ENCODE data around the gene FLYWCH1.

Gene FLYWCH1

GRCh38 chr16:2987286-2987685 lies 75.6 kb downstream of the FLYWCH1 start:
- no peak overlapping the region for H3K9ac ChIP-seq (ENCODE audit: insufficient read length)
- no peaks in the 10 kb centered on the region for H3K36me3 ChIP-seq (ENCODE audit: insufficient read depth, low read length)
- DNase-seq (ENCODE audit: low read depth, low spot score): no peak
- no peak overlapping the region for H3K4me3 ChIP-seq
- no peaks in the 10 kb centered on the region for H3K9me3 ChIP-seq (ENCODE audit: low read depth, low read length)
- TF ChIP-seq POLR2AphosphoS5 (IDR thresholded peaks at IDR 0.05; ENCODE audit: borderline replicate concordance, low read depth, low read length) (no peak), FOXP2 (optimal IDR thresholded peaks at IDR 0.05; ENCODE audit: control extremely low read depth, extremely low read length, insufficient read depth) (no peak), EZH2 (IDR thresholded peaks at IDR 0.05) (no peak)
- H3K27ac ChIP-seq: no peak overlapping the region

GRCh38 chr16:2987833-2988232 lies 76.1 kb downstream of the FLYWCH1 start:
- Histone ChIP-seq H3K9me3 (ENCODE audit: low read depth, low read length) (no peaks in the 10 kb centered on the region), H3K36me3 (ENCODE audit: insufficient read depth, low read length) (no peaks in the 10 kb centered on the region), H3K27ac (no peak overlapping the region), H3K9ac (ENCODE audit: insufficient read length) (no peak overlapping the region), H3K4me3 (no peak overlapping the region)
- TF ChIP-seq POLR2AphosphoS5 (IDR thresholded peaks at IDR 0.05; ENCODE audit: borderline replicate concordance, low read depth, low read length) (no peak), EZH2 (IDR thresholded peaks at IDR 0.05) (no peak), FOXP2 (optimal IDR thresholded peaks at IDR 0.05; ENCODE audit: control extremely low read depth, extremely low read length, insufficient read depth) (no peak)
- no peak for DNase-seq (ENCODE audit: low read depth, low spot score)

- TF ChIP-seq POLR2AphosphoS5 (IDR thresholded peaks at IDR 0.05; ENCODE audit: borderline replicate concordance, low read depth, low read length) (no peak), FOXP2 (optimal IDR thresholded peaks at IDR 0.05; ENCODE audit: control extremely low read depth, extremely low read length, insufficient read depth) (no peak), EZH2 (IDR thresholded peaks at IDR 0.05) (no peak)
- H3K4me3 ChIP-seq: no peak overlapping the region
- no peak overlapping the region for H3K27ac ChIP-seq
- no peak overlapping the region for H3K9ac ChIP-seq (ENCODE audit: insufficient read length)
- no peak for DNase-seq (ENCODE audit: low read depth, low spot score)
- no peaks in the 10 kb centered on the region for H3K36me3 ChIP-seq (ENCODE audit: insufficient read depth, low read length)
- no peaks in the 10 kb centered on the region for H3K9me3 ChIP-seq (ENCODE audit: low read depth, low read length)
These were observed 76.9 kb downstream of the FLYWCH1 start for GRCh38 chr16:2988590-2989099.

- H3K27ac ChIP-seq: no peak overlapping the region
- H3K9ac ChIP-seq (ENCODE audit: insufficient read length): no peak overlapping the region
- H3K36me3 ChIP-seq (ENCODE audit: insufficient read depth, low read length): no peaks in the 10 kb centered on the region
- H3K9me3 ChIP-seq (ENCODE audit: low read depth, low read length): no peaks in the 10 kb centered on the region
- no peak for TF ChIP-seq FOXP2 (optimal IDR thresholded peaks at IDR 0.05; ENCODE audit: control extremely low read depth, extremely low read length, insufficient read depth)
- no peak for TF ChIP-seq EZH2 (IDR thresholded peaks at IDR 0.05)
- TF ChIP-seq POLR2AphosphoS5 (IDR thresholded peaks at IDR 0.05; ENCODE audit: borderline replicate concordance, low read depth, low read length): no peak
- no peak for DNase-seq (ENCODE audit: low read depth, low spot score)
- H3K4me3 ChIP-seq: no peak overlapping the region
These were observed 79.2 kb downstream of the FLYWCH1 start for GRCh38 chr16:2990891-2991290.

- H3K36me3 ChIP-seq (ENCODE audit: insufficient read depth, low read length): no peaks in the 10 kb centered on the region
- H3K9ac ChIP-seq (ENCODE audit: insufficient read length): no peak overlapping the region
- no peak overlapping the region for H3K27ac ChIP-seq
- H3K4me3 ChIP-seq: no peak overlapping the region
- no peaks in the 10 kb centered on the region for H3K9me3 ChIP-seq (ENCODE audit: low read depth, low read length)
- DNase-seq (ENCODE audit: low read depth, low spot score): no peak
- TF ChIP-seq FOXP2 (optimal IDR thresholded peaks at IDR 0.05; ENCODE audit: control extremely low read depth, extremely low read length, insufficient read depth) (no peak), EZH2 (IDR thresholded peaks at IDR 0.05) (no peak), POLR2AphosphoS5 (IDR thresholded peaks at IDR 0.05; ENCODE audit: borderline replicate concordance, low read depth, low read length) (no peak)
These were observed 80.0 kb downstream of the FLYWCH1 start for GRCh38 chr16:2991566-2992261.

GRCh38 chr16:2992383-2993081 lies 80.8 kb downstream of the FLYWCH1 start:
- Histone ChIP-seq H3K9me3 (ENCODE audit: low read depth, low read length) (no peaks in the 10 kb centered on the region), H3K27ac (no peak overlapping the region), H3K36me3 (ENCODE audit: insufficient read depth, low read length) (no peaks in the 10 kb centered on the region), H3K9ac (ENCODE audit: insufficient read length) (no peak overlapping the region), H3K4me3 (no peak overlapping the region)
- no peak for DNase-seq (ENCODE audit: low read depth, low spot score)
- TF ChIP-seq FOXP2 (optimal IDR thresholded peaks at IDR 0.05; ENCODE audit: control extremely low read depth, extremely low read length, insufficient read depth) (no peak), POLR2AphosphoS5 (IDR thresholded peaks at IDR 0.05; ENCODE audit: borderline replicate concordance, low read depth, low read length) (no peak), EZH2 (IDR thresholded peaks at IDR 0.05) (no peak)

GRCh38 chr16:2996298-2996697 lies 84.6 kb downstream of the FLYWCH1 start:
- Histone ChIP-seq H3K36me3 (ENCODE audit: insufficient read depth, low read length) (no peaks in the 10 kb centered on the region), H3K27ac (no peak overlapping the region), H3K9me3 (ENCODE audit: low read depth, low read length) (no peaks in the 10 kb centered on the region), H3K9ac (ENCODE audit: insufficient read length) (no peak overlapping the region), H3K4me3 (no peak overlapping the region)
- no peak for TF ChIP-seq EZH2 (IDR thresholded peaks at IDR 0.05)
- TF ChIP-seq POLR2AphosphoS5 (IDR thresholded peaks at IDR 0.05; ENCODE audit: borderline replicate concordance, low read depth, low read length): no peak
- TF ChIP-seq FOXP2 (optimal IDR thresholded peaks at IDR 0.05; ENCODE audit: control extremely low read depth, extremely low read length, insufficient read depth): no peak
- no peak for DNase-seq (ENCODE audit: low read depth, low spot score)

- Histone ChIP-seq H3K9me3 (ENCODE audit: low read depth, low read length) (no peaks in the 10 kb centered on the region), H3K36me3 (ENCODE audit: insufficient read depth, low read length) (no peaks in the 10 kb centered on the region), H3K27ac (no peak overlapping the region), H3K9ac (ENCODE audit: insufficient read length) (no peak overlapping the region), H3K4me3 (no peak overlapping the region)
- no peak for TF ChIP-seq POLR2AphosphoS5 (IDR thresholded peaks at IDR 0.05; ENCODE audit: borderline replicate concordance, low read depth, low read length)
- TF ChIP-seq EZH2 (IDR thresholded peaks at IDR 0.05): no peak
- no peak for TF ChIP-seq FOXP2 (optimal IDR thresholded peaks at IDR 0.05; ENCODE audit: control extremely low read depth, extremely low read length, insufficient read depth)
- DNase-seq (ENCODE audit: low read depth, low spot score): no peak
These were observed 88.2 kb downstream of the FLYWCH1 start for GRCh38 chr16:2999929-3000328.
